NOMO-1 (cell line): Measurements from ENCODE around the gene LAMP2.

Source experiments
- DNase-seq, 2 experiments: peaks; one replicate each; lab custom pipeline; 2025; ENCODE audit not compliant: unreplicated experiment in 2 of 2; lab: John Stamatoyannopoulos, UW

The LAMP2 gene

DNA sequence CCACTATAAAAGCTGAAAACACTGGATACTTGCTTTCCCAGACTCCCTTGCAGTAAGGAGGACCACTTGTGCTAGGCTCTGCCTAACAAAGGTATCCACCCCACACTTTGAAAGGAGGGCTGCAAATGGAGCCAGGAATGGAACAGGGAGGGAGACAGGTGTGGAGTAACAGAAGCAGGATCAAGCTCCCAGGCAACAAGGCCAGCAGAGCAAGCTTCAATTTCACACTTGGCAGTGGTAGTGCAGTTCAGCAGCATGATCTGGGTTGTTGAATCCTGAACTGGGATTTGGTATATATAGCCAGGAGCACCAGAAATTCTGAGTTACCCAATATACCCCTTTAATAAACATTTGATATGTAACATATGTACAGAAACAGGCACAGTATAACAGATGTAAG lies 9.8 kb downstream of the LAMP2 start:
- DNase-seq: no peak

GRCh38 chrX:120457766-120458180 lies 11.3 kb downstream of the LAMP2 start:
- DNase-seq: peak; percentile 72 to 84

- peak; percentile 82 to 88 for DNase-seq
Measured at GRCh38 chrX:120456973-120457372, 12.1 kb downstream of the LAMP2 start.

DNA sequence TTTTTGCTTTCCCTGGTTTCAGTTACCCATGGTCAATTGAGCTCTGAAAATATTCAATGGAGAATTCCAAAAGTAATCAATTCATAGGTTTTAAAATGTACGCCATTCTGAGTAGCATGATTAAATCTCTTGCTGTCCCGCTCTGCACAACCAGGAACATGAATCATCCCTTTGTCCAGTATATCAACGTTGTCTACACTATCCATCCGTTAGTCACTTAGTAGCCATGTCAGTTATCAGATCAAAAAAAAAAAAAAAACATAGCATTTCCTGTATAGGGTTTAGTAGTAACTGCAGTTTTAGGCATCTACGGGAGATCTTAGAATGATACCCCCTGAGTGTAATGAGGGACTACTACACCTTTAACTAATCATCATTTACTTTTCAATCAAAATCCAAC lies 15.1 kb downstream of the LAMP2 start:
- no peak for DNase-seq

DNA sequence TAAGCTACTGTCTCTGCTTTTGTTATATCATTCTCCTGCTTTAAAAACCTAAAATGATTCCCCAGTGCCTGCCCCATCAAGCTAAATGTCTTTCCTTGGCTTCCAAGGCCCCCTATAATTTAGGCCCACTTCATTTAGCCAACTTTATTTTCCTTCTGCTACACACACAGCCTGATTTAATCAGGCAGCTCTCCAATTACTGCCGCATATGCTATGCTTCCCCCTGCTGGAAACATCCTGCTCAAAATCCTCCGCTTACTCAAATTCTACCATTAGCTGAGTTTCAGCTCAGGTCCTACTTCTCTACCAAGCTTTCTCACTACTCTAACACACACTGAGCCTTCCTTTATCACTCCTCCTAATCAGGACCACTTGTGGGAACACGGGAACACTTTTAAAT lies 17.0 kb downstream of the LAMP2 start:
- DNase-seq: peak in 1 of 2 experiments; percentile 56

GRCh38 chrX:120450163-120450562 lies 18.9 kb downstream of the LAMP2 start:
- peak in 1 of 2 experiments; percentile 62 for DNase-seq

- no peak for DNase-seq
Measured at GRCh38 chrX:120446498-120446897, 22.6 kb downstream of the LAMP2 start.

DNA sequence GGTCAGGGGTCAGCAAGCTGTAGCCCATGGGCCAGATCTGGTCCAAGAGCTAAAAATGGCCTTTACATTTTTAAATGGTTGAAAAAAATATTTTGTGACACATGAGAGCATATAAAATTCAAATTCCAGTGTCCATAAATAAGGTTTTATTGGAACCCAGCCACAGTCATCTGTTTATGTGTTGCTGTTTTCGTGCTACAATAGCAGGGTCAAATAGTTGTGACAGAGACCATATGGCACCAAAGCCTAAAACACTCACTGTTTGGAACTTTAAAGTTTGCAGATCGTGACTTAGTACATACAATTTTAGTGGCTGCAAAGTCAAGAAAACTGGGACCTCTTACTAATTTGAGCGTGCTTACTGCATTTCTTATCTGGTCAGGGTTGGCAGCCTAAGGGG lies 29.2 kb downstream of the LAMP2 start:
- DNase-seq: no peak

GRCh38 chrX:120429776-120430540 lies 39.1 kb downstream of the LAMP2 start:
- DNase-seq: no peak

DNA sequence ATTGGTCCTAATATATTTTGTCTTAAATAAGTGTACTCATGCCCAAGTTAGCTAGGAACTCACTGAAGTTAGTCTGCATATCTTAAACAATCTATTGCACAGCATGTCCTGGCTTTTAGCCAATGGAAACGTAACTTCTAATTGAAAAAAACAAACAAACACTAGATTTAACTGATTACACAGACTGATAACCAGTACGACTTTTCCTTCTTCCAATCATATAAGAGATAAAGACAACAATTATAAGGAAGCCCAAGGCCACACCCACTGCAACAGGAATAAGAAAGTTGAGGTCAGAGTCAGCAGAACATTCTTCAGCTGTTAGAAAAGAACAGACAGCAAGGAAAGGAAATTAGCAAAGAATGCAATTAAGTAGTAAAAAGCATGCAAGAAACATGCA lies 40.8 kb downstream of the LAMP2 start:
- peak in 1 of 2 experiments; percentile 5 for DNase-seq

DNA sequence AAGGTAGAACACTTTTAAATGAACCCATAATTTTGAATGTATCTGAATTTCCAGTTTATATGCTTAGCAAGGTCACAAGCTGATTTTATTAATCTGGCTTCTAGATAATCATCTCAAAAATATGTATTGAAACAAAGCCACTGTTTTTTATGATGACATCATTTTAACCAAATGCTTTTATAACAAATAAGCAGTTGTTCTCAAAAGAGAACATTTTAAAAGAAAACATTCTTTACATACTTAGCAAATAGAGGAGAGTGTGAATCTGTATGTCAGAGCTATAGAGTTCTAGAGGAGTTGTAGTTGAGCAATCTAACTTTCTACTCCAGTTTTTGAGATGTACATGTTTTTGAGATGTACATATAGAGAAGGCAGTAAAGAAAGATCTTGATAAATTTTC lies 42.5 kb downstream of the LAMP2 start:
- no peak for DNase-seq

GRCh38 chrX:120419463-120419862 lies 49.6 kb downstream of the LAMP2 start:
- no peak for DNase-seq

- no peak for DNase-seq
Measured at GRCh38 chrX:120408168-120408567, 60.9 kb downstream of the LAMP2 start.

DNA sequence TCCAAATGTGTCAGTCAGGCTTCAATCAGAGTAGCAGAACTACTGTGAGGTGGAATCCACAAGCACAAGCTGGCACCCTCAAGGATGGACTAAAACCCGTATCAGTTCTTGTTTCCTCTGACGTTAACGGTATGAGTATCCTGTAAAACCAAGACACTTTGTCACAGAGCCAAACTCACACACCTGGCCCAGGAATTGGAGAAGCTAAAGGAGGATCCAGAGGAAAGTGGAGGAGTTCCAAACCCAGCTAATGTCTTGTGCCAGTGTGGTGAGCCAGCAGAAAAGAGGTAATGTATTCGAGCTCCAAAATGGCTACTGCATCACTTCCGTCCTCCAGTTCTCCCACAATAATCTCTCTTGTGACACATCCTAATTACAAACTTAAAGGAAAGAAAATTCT lies 62.5 kb downstream of the LAMP2 start:
- DNase-seq: no peak

GRCh38 chrX:120402369-120402768 lies 66.7 kb downstream of the LAMP2 start:
- no peak for DNase-seq

- DNase-seq: no peak
Measured at GRCh38 chrX:120401301-120401700, 67.8 kb downstream of the LAMP2 start.

- peak; percentile 34 to 49 for DNase-seq
Measured at GRCh38 chrX:120380699-120381098, 88.4 kb downstream of the LAMP2 start.

- no peak for DNase-seq
Measured at GRCh38 chrX:120379937-120380681, 89.0 kb downstream of the LAMP2 start.

- DNase-seq: no peak
Measured at GRCh38 chrX:120378570-120378969, 90.5 kb downstream of the LAMP2 start.
